C4-2B (cell line): ENCODE results near the gene DPCD.

Experiments
- H3K27ac ChIP-seq: fragments of 450-650 bp; 2 replicates; pipeline ENCODE4 v1.5.1; 2017
- ZFX ChIP-seq: fragments of 450-650 bp; IDR thresholded peaks from 2 replicates; pipeline ENCODE4 v1.6.1; 2017
- TF ChIP-seq, protein P1 (sequence below): fragments of 450-650 bp; conservative IDR thresholded peaks from 2 replicates; pipeline ENCODE4 v1.5.1; 2017; ENCODE audit warnings: mild to moderate bottlenecking

The DPCD gene

GRCh38 chr10:101643546-101643945, 55.4 kb downstream of the DPCD start:
- TF ChIP-seq ZFX, result no peak
- TF ChIP-seq, protein P1, sequence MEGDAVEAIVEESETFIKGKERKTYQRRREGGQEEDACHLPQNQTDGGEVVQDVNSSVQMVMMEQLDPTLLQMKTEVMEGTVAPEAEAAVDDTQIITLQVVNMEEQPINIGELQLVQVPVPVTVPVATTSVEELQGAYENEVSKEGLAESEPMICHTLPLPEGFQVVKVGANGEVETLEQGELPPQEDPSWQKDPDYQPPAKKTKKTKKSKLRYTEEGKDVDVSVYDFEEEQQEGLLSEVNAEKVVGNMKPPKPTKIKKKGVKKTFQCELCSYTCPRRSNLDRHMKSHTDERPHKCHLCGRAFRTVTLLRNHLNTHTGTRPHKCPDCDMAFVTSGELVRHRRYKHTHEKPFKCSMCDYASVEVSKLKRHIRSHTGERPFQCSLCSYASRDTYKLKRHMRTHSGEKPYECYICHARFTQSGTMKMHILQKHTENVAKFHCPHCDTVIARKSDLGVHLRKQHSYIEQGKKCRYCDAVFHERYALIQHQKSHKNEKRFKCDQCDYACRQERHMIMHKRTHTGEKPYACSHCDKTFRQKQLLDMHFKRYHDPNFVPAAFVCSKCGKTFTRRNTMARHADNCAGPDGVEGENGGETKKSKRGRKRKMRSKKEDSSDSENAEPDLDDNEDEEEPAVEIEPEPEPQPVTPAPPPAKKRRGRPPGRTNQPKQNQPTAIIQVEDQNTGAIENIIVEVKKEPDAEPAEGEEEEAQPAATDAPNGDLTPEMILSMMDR, result no peak
- no peak overlapping the region for H3K27ac ChIP-seq

- no peak for TF ChIP-seq ZFX
- TF ChIP-seq, protein P1, result no peak
- H3K27ac ChIP-seq, result no peak overlapping the region
These were observed 55.9 kb downstream of the DPCD start for GRCh38 chr10:101644002-101644401.

GRCh38 chr10:101645659-101646058, 57.5 kb downstream of the DPCD start:
- no peak overlapping the region for H3K27ac ChIP-seq
- TF ChIP-seq, protein P1, result no peak
- no peak for TF ChIP-seq ZFX

- H3K27ac ChIP-seq, result no peak overlapping the region
- TF ChIP-seq, protein P1, result no peak
- TF ChIP-seq ZFX, result no peak
These were observed 58.2 kb downstream of the DPCD start for GRCh38 chr10:101646364-101646763.

DNA sequence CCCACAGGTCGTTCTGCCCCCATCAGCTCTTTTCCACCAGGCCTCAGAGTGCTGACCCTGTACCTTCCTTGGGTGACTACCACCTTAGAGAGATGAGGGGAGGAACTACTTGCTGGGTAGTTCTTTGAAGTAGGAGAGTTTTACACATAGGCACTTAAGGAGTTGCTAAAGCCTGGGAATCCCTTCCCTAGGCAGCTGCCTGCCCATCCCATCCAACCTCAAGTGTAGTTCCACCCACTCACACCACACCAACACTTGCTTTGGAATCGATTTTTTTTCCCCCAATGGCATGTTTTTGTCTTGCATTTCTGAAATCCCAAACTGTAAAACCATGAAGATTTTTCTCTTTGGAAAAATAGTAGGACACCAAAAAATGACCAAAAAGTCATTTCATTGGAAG, 59.1 kb downstream of the DPCD start:
- TF ChIP-seq, protein P1, result no peak
- no peak for TF ChIP-seq ZFX
- no peak overlapping the region for H3K27ac ChIP-seq

DNA sequence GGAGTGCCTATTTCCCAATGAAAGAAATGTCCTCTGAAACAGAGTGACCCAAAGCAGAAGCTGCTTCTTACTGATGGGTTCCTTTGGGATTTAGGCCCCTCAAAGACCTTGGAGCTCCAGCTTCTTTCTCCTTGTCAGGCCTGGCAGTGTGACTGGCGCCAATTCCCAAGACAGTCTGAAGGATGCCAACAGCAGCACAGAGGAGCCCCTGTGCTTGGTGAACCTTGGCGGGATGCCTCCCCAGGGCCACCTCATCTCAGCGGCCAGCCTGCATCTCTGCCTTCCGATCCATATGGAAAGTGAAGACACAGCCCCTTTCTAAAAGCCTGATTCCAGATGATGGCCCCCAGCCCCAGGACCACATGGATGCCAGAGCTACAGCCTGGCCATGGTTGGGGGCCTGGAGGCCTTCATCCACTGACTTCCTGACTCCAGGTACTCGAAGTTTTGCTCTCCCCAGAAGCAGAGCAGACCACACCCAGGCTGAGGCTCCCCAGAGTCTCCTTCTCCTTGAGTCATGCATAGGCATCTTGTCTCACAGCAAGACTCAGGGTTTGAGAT, 61.5 kb downstream of the DPCD start:
- no peak overlapping the region for H3K27ac ChIP-seq
- no peak for TF ChIP-seq ZFX
- TF ChIP-seq, protein P1, result no peak

DNA sequence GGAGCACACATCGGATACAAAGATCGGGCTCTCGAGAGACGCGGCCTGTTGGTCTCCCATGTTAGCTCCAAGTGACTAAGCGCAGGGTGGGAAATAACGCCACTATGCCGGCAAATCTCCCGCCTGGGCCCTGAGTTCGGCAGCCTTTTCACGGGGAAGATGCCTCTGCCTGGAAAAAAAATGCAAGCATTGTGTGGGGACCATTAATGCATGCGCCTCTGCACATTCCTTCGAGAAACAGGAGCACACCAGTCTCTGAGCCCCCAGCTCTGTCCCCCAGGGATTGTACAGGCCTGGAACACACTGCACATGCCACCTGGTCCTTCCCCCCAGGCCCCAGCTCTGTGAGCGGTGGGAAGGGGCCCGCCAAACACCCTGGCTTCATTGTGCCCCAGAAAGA, 62.7 kb downstream of the DPCD start:
- TF ChIP-seq ZFX, result no peak
- TF ChIP-seq, protein P1, result no peak
- H3K27ac ChIP-seq, result no peak overlapping the region
